K562 (cell line): Measurements from ENCODE around the gene PDE11A. TPM values are rescaled to one million over a fixed set of nuclear protein-coding genes. Genes with fewer than 3 reads are reported as not detected.

ENCODE experiments used
- ATAC-seq: fragments of 200-7000 bp; cut with Tn5 transposase; 3 replicates; pipeline ENCODE4 v1.9.1; 2020; ENCODE audit warnings: moderate library complexity
- BruUV-seq: library from RNA; stranded (reverse); fragments of 400-500 nt; replicated peaks from 2 replicates; lab custom pipeline; 2021; lab: Mats Ljungman, UMichigan
- CTCF ChIA-PET: fragments of 300-600 bp; formaldehyde crosslinking; extraction: SDS; loops from one replicate; lab custom pipeline; 2021; ENCODE audit warnings: low intra/inter-chr PET ratio; lab: Yijun Ruan, JAX
- POLR2A ChIA-PET: fragments of 300-600, 350-650 bp; sonication (Branson Sonifier 250); formaldehyde crosslinking; extraction: SDS; loops from one replicate; lab custom pipeline; 2021; ENCODE audit warnings: antibody characterized with exemption, inconsistent platforms; lab: Yijun Ruan, JAX
- DNase-seq, 4 experiments: peaks; one replicate each; pipeline versions ENCODE4 v3.0.0 to v3.0.0-alpha.2; 2011 to 2018; ENCODE audit warnings: low spot score in 3 of 4, mixed read lengths in 3 of 4; ENCODE audit errors: extremely low read depth in 1 of 4
- FAIRE-seq: peaks from 2 replicates; lab custom pipeline; 2011; peaks lifted over from hg19 to GRCh38; lab: Jason Lieb, UNC
- H2AFZ ChIP-seq: 2 replicates; pipeline ENCODE4 v1.6.0; 2011; ENCODE audit warnings: low read depth, low read length, control low read depth, inconsistent platforms
- H3K27ac ChIP-seq: fragments of 200-600 bp; 3 replicates; pipeline ENCODE4 v1.8.0; 2011; ENCODE audit warnings: low read depth, mild to moderate bottlenecking, control low read depth, inconsistent platforms, low read length, moderate library complexity, mixed read lengths; ENCODE audit errors: extremely low read depth
- H3K27me3 ChIP-seq, 2 experiments: fragments of 300-600 bp in 1 of 2; 2 replicates in 1 of 2; 3 replicates in 1 of 2; pipeline versions ENCODE4 v1.6.0 to v1.8.0; 2011; ENCODE audit warnings: inconsistent platforms in 2 of 2, low read length in 2 of 2, mild to moderate bottlenecking in 1 of 2, mixed read lengths in 1 of 2, moderate library complexity in 1 of 2; ENCODE audit not compliant: control insufficient read depth in 2 of 2, insufficient read depth in 2 of 2
- H3K36me3 ChIP-seq: fragments of 300-600 bp; 3 replicates; pipeline ENCODE4 v1.8.0; 2011; ENCODE audit warnings: mild to moderate bottlenecking, low read length, inconsistent platforms; ENCODE audit not compliant: control insufficient read depth, insufficient read depth
- H3K4me1 ChIP-seq, 2 experiments: fragments of 200-600 bp in 1 of 2; replicated peaks in 1 of 2; 2 replicates in 1 of 2; 3 replicates in 1 of 2; pipeline versions ENCODE4 v1.5.1 to v1.8.0; 2011; ENCODE audit warnings: inconsistent platforms in 2 of 2, low read length in 2 of 2, mild to moderate bottlenecking in 1 of 2, mixed read lengths in 1 of 2, moderate library complexity in 1 of 2; ENCODE audit not compliant: control insufficient read depth in 2 of 2, insufficient read depth in 2 of 2
- H3K4me2 ChIP-seq: 2 replicates; pipeline ENCODE4 v1.6.1; 2011; ENCODE audit warnings: low read length, control low read depth, inconsistent platforms, mixed read lengths; ENCODE audit not compliant: insufficient read depth
- H3K4me3 ChIP-seq: fragments of 200-600 bp; sonication (generic), shearing (Covaris generic); 2 replicates; pipeline ENCODE4 v1.5.1; 2016; ENCODE audit warnings: control low read depth, inconsistent platforms
- H3K79me2 ChIP-seq: fragments of 200-600 bp; 3 replicates; pipeline ENCODE4 v1.8.0; 2011; ENCODE audit warnings: low read length, inconsistent platforms; ENCODE audit not compliant: control insufficient read depth, insufficient read depth
- H3K9ac ChIP-seq, 2 experiments: 2 replicates each; pipeline versions ENCODE4 v1.6.0 to v1.6.1; 2011; ENCODE audit warnings: low read depth in 2 of 2, low read length in 2 of 2, control low read depth in 1 of 2, inconsistent platforms in 1 of 2, mild to moderate bottlenecking in 1 of 2, mixed read lengths in 1 of 2; ENCODE audit not compliant: insufficient read depth in 1 of 2
- H3K9me1 ChIP-seq: one replicate; pipeline ENCODE4 v1.6.0; 2011; ENCODE audit warnings: inconsistent platforms, mild to moderate bottlenecking, low read length, moderate library complexity; ENCODE audit not compliant: control insufficient read depth, insufficient read depth
- H3K9me3 ChIP-seq: replicated peaks from 2 replicates; pipeline ENCODE4 v1.5.1; 2011; ENCODE audit warnings: low read depth, low read length, inconsistent platforms; ENCODE audit not compliant: control insufficient read depth, insufficient read depth
- H4K20me1 ChIP-seq: replicated peaks from 2 replicates; pipeline ENCODE4 v1.6.1; 2011; ENCODE audit warnings: low read length, inconsistent platforms, mixed read lengths; ENCODE audit not compliant: control insufficient read depth, insufficient read depth
- ATF7 ChIP-seq: fragments of 450-650 bp; IDR thresholded peaks from 2 replicates; pipeline ENCODE4 v1.7.1; 2014; ENCODE audit warnings: mild to moderate bottlenecking, moderate library complexity
- HNRNPLL ChIP-seq: fragments of 200-400 bp; formaldehyde crosslinking; IDR thresholded peaks from 2 replicates; pipeline ENCODE4 v1.6.1; 2017; ENCODE audit warnings: low read length, low read depth, mild to moderate bottlenecking; ENCODE audit not compliant: poor library complexity, severe bottlenecking
- NEUROD1 ChIP-seq: fragments of 150-350 bp; IDR thresholded peaks from 2 replicates; pipeline ENCODE4 v1.6.1; 2014; ENCODE audit warnings: borderline replicate concordance, low read length, low read depth; ENCODE audit not compliant: partially characterized antibody
- PML ChIP-seq: IDR thresholded peaks from 2 replicates; pipeline ENCODE4 v1.6.1; 2012; ENCODE audit warnings: low read length, inconsistent platforms
- POU5F1 ChIP-seq: fragments of 150-350 bp; IDR thresholded peaks from 2 replicates; pipeline ENCODE4 v1.6.1; 2014; ENCODE audit warnings: borderline replicate concordance, low read length, low read depth, mild to moderate bottlenecking; ENCODE audit not compliant: partially characterized antibody
- WGBS: fragments of 100-300 bp; shearing (Covaris generic); methylation state at CpG from one replicate; pipeline ENCODE4 v1.1.6; 2016; ENCODE audit warnings: low coverage, mixed read lengths; ENCODE audit not compliant: insufficient coverage; ENCODE audit errors: missing lambda C conversion rate; 5-methylcytosine and 5-hydroxymethylcytosine counted together
- in situ Hi-C: fragments of 300-500 bp; cut with MboI; formaldehyde crosslinking; loops from 4 replicates; pipeline ENCODE4 v1.15.0; 2018; ENCODE audit warnings: inconsistent platforms, mixed read lengths
- intact Hi-C: fragments of 100-400 bp; cut with micrococcal nuclease; formaldehyde crosslinking; loops from 2 replicates; pipeline ENCODE4 v1.14.2; 2022
- polyA plus RNA-seq, 8 experiments: library from polyadenylated mRNA; depleted of rRNA in 4 of 8; stranded (reverse) in 5 of 8; unstranded in 3 of 8; fragments of >200 nt; fragmentation: Nextera tagmentation in 2 of 8; fragmentation: Illumina TruSeq in 1 of 8; extraction: Ambion mirVana in 2 of 8; extraction: Trizol in 1 of 8; gene quantifications; 2 replicates each; pipeline versions ENCODE4 v1.2.1 to v1.2.3, GENCODE V29; 2011 to 2014; ENCODE audit warnings: inconsistent platforms in 1 of 8, missing spikeins in 1 of 8
- total RNA-seq, 7 experiments: library from RNA; depleted of rRNA in 6 of 7; stranded (reverse); fragments of >200 nt in 6 of 7; fragmentation: Illumina TruSeq in 2 of 7; extraction: Trizol in 2 of 7; gene quantifications; 2 replicates each; pipeline versions ENCODE4 v1.2.1 to v1.2.3, GENCODE V29; 2011 to 2021; ENCODE audit warnings: low replicate concordance in 1 of 7
- TF ChIP-seq, protein P1 (sequence below): sonication (generic); formaldehyde crosslinking; IDR thresholded peaks from 2 replicates; pipeline ENCODE4 v1.8.1; 2023; ENCODE audit warnings: mild to moderate bottlenecking, missing genetic modification reagents
- TF ChIP-seq, protein P2 (sequence below): fragments of 250-450 bp; sonication (Bioruptor Pico); IDR thresholded peaks from 2 replicates; pipeline ENCODE4 v1.4.0; 2020; ENCODE audit warnings: mild to moderate bottlenecking, moderate library complexity
- TF ChIP-seq, protein P3 (sequence below): sonication (generic); formaldehyde crosslinking; IDR thresholded peaks from 2 replicates; pipeline ENCODE4 v1.9.0; 2022; ENCODE audit warnings: mild to moderate bottlenecking, missing genetic modification reagents

Gene PDE11A
- total and polyA plus RNA-seq, 9 of the 15 experiments (the other 6 are each of a cell fraction or from before 2014, with no cell fraction given): 3.2 to 22.1 (median 5.7) TPM

DNA sequence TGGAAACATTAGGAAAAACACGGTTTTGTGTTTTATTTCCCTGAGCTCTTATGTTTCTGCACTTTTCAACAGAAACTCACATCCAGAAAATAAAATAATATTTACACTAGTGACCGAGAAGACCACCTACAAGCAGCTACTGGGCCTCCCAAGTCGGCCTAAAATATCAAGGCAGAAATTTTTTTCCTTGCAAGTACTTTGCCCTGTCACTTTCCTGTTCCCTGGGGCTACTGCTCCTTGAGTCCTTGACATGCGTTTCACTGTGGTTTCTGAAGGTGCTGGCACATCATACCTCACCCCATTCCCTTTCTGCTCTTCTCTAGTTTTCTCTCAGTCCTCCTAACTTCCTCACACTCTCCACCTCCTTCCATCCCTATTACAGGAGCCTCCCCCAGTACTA lies 400.9 kb downstream of the PDE11A start (continued):
- TF ChIP-seq HNRNPLL: no peak
- no peak for TF ChIP-seq POU5F1
- TF ChIP-seq, protein P1, sequence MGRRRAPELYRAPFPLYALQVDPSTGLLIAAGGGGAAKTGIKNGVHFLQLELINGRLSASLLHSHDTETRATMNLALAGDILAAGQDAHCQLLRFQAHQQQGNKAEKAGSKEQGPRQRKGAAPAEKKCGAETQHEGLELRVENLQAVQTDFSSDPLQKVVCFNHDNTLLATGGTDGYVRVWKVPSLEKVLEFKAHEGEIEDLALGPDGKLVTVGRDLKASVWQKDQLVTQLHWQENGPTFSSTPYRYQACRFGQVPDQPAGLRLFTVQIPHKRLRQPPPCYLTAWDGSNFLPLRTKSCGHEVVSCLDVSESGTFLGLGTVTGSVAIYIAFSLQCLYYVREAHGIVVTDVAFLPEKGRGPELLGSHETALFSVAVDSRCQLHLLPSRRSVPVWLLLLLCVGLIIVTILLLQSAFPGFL: no peak
- TF ChIP-seq, protein P2, sequence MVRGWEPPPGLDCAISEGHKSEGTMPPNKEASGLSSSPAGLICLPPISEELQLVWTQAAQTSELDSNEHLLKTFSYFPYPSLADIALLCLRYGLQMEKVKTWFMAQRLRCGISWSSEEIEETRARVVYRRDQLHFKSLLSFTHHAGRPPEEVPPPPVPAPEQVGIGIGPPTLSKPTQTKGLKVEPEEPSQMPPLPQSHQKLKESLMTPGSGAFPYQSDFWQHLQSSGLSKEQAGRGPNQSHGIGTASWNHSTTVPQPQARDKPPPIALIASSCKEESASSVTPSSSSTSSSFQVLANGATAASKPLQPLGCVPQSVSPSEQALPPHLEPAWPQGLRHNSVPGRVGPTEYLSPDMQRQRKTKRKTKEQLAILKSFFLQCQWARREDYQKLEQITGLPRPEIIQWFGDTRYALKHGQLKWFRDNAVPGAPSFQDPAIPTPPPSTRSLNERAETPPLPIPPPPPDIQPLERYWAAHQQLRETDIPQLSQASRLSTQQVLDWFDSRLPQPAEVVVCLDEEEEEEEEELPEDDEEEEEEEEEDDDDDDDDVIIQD (CRISPR knock-in tag): no peak
- TF ChIP-seq NEUROD1: no peak
- TF ChIP-seq PML: no peak
- TF ChIP-seq, all 486 proteins: peak for 0

DNA sequence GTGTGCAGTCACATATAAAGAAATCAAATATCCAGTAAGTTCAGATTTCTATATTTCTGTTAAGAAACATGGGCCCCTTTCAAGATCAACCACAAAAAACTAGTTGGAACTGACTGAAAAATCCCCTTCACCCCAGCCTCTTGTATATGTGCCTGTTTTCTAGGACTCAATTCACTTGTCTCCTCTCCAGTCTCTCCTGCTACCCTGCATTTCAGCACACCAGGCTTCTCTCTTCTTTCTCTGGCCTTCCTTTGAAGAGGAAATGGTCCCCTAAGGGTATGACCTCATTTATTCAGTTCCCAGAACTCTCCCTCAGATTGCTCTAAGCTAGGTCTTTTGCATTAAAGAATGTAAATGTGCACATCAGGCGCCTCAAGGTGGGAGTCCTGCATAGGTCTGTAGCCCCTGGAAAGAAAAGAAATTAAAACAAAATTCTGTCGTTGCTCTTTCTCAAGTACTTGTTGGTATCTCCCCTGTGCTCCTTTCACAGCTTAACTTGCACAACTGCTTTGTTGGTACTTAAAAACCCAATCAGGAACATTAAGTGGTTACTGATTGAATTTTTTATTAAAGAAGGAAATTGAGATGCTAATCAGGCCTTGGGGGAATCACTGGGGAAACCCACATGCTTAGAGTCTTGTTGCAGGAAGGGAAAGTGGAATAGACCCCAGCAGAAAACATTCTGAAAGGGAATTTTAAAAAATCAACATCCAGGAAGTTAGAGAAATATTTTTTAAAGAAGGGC lies 401.6 kb downstream of the PDE11A start:
- 14% methylated on average over 2 of the region's 2 CpGs for WGBS
- no peak for DNase-seq
- H2AFZ ChIP-seq: no peak overlapping the region
- FAIRE-seq: no peak
- H3K27ac ChIP-seq: no peak overlapping the region
- no peaks in the 10 kb centered on the region; a peak in 1 of 5 replicates for H3K27me3 ChIP-seq
- H3K36me3 ChIP-seq: no peaks in the 10 kb centered on the region
- peaks cover 0 to 5% of the 10 kb centered on the region in 2 experiments; a peak in 2 of 5 replicates for H3K4me1 ChIP-seq
- no TSS peak for BruUV-seq
- no peaks in the 10 kb centered on the region for H3K9me3 ChIP-seq
- ChIA-PET POLR2A (interaction anchor here (1.1 kb wide), 1 partner anchor 11 kb away, joined by 3 read pairs; no protein-coding TSS in a partner anchor), CTCF (no interaction called here)
- no peak overlapping the region for H3K9ac ChIP-seq
- H3K9me1 ChIP-seq: no peaks in the 10 kb centered on the region
- H3K4me3 ChIP-seq: no peak overlapping the region
- H3K4me2 ChIP-seq: no peak overlapping the region
- TF ChIP-seq, protein P3, sequence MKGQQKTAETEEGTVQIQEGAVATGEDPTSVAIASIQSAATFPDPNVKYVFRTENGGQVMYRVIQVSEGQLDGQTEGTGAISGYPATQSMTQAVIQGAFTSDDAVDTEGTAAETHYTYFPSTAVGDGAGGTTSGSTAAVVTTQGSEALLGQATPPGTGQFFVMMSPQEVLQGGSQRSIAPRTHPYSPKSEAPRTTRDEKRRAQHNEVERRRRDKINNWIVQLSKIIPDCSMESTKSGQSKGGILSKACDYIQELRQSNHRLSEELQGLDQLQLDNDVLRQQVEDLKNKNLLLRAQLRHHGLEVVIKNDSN (CRISPR knock-in tag): no peak
- TF ChIP-seq ATF7: peak; percentile 26; the same call in 1 of the 2 replicates
- ATAC-seq: no peak
- no peaks in the 10 kb centered on the region for H3K79me2 ChIP-seq
- in situ Hi-C loops: no loop called here
- intact Hi-C loops: no loop called here
- H4K20me1 ChIP-seq: no peaks in the 10 kb centered on the region
